Measurements from ENCODE around the gene LAMB2.

The LAMB2 gene

GRCh38 chr3:49121132-49121736 lies 11.6 kb downstream of the LAMB2 start:
- ATAC-seq (no peak), DNase-seq (no peak)

GRCh38 chr3:49120438-49121131 lies 12.3 kb downstream of the LAMB2 start, which contains the start of gene USP19:
Gene USP19, minus strand, starts transcription at chr3:49120823. Its CDS starts 1,678 bp downstream, at chr3:49119145.
- peak; percentile 96 for ATAC-seq
- peak; percentile 97 for DNase-seq

GRCh38 chr3:49120096-49120437 lies 12.8 kb downstream of the LAMB2 start:
- DNase-seq (no peak), ATAC-seq (no peak)

- DNase-seq (no peak), ATAC-seq (no peak)
Observed at GRCh38 chr3:49119439-49119838, 13.4 kb downstream of the LAMB2 start.

- DNase-seq, result no peak
- ATAC-seq, result no peak
Observed at GRCh38 chr3:49119036-49119435, 13.8 kb downstream of the LAMB2 start.

GRCh38 chr3:49112262-49112661 lies 20.6 kb downstream of the LAMB2 start:
- DNase-seq, result no peak

GRCh38 chr3:49111347-49111746 lies 21.5 kb downstream of the LAMB2 start:
- ATAC-seq (no peak), DNase-seq (no peak)

More at GRCh38 chr3:49112262-49112661, 20.6 kb downstream of the LAMB2 start:
- no peak for ATAC-seq

GRCh38 chr3:49110780-49111179 lies 22.1 kb downstream of the LAMB2 start:
- ATAC-seq (no peak), DNase-seq (no peak)

GRCh38 chr3:49108346-49108745 lies 24.5 kb downstream of the LAMB2 start:
- DNase-seq (no peak), ATAC-seq (no peak)

- ATAC-seq, result peak; percentile 98
- peak; percentile 93 for DNase-seq
Observed at GRCh38 chr3:49104427-49105291, 28.2 kb downstream of the LAMB2 start, which contains the start of gene QARS1. Gene QARS1, minus strand, starts transcription at chr3:49104757. Its CDS starts 24 bp downstream, at chr3:49104733.

GRCh38 chr3:49104052-49104426 lies 28.8 kb downstream of the LAMB2 start:
- DNase-seq, result no peak
- ATAC-seq, result no peak

GRCh38 chr3:49100046-49100615 lies 32.7 kb downstream of the LAMB2 start:
- no peak for ATAC-seq
- DNase-seq, result no peak

GRCh38 chr3:49098910-49099630 lies 33.8 kb downstream of the LAMB2 start:
- ATAC-seq, result no peak
- DNase-seq, result no peak

GRCh38 chr3:49098429-49098828 lies 34.4 kb downstream of the LAMB2 start:
- no peak for ATAC-seq
- DNase-seq, result no peak

- DNase-seq (peak; percentile 95), ATAC-seq (peak; percentile 84)
Observed at GRCh38 chr3:49093853-49094767, 38.7 kb downstream of the LAMB2 start, which contains the start of gene QRICH1. Gene QRICH1, minus strand, starts transcription at chr3:49094071. Its CDS starts 17,054 bp downstream, at chr3:49077017.

GRCh38 chr3:49092938-49093852 lies 39.7 kb downstream of the LAMB2 start:
- ATAC-seq (peak; percentile 42), DNase-seq (peak; percentile 89)

- DNase-seq (no peak), ATAC-seq (no peak)
Observed at GRCh38 chr3:49081429-49081828, 51.4 kb downstream of the LAMB2 start.

- ATAC-seq, result no peak
- no peak for DNase-seq
Observed at GRCh38 chr3:49079270-49079669, 53.6 kb downstream of the LAMB2 start.

GRCh38 chr3:49076646-49077045 lies 56.2 kb downstream of the LAMB2 start:
- DNase-seq, result no peak
- ATAC-seq, result no peak

GRCh38 chr3:49076116-49076515 lies 56.7 kb downstream of the LAMB2 start:
- DNase-seq, result no peak
- ATAC-seq, result no peak
